Fibroblast of lung (primary cell): Measurements from ENCODE around the gene ZNF474.

Source experiments
- EZH2 ChIP-seq: IDR thresholded peaks from 2 replicates; pipeline ENCODE4 v1.5.1; 2012; ENCODE audit warnings: low read length, control low read depth, mild to moderate bottlenecking; ENCODE audit errors: missing control alignments
- TF ChIP-seq, protein P1 (sequence below), 2 donors: IDR thresholded peaks in 1 of 2; conservative IDR thresholded peaks in 1 of 2; 1 replicate in 1 of 2; 2 replicates in 1 of 2; pipeline ENCODE4 v1.5.1; 2011 to 2012; ENCODE audit warnings: low read length in 2 of 2, control low read depth in 1 of 2, inconsistent platforms in 1 of 2, low read depth in 1 of 2, mild to moderate bottlenecking in 1 of 2

DNA sequence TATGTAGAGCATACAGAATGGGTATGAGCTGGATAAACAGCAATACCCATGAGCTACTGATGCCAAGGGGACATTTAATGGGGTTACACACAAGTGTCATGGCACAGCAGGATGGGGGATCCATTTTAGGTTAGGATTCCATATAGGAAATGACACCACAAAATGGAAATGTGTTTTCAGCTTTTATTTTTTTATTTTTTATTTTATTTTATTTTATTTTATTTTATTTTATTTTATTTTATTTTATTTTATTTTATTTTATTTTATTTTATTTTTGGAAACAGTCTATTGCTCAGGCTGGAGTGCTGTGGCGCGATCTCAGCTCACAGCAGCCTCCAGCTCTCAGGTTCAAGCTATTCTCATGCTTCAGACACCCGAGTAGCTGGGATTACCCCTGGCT, 11.6 kb downstream of the ZNF474 start:
- TF ChIP-seq, protein P1, sequence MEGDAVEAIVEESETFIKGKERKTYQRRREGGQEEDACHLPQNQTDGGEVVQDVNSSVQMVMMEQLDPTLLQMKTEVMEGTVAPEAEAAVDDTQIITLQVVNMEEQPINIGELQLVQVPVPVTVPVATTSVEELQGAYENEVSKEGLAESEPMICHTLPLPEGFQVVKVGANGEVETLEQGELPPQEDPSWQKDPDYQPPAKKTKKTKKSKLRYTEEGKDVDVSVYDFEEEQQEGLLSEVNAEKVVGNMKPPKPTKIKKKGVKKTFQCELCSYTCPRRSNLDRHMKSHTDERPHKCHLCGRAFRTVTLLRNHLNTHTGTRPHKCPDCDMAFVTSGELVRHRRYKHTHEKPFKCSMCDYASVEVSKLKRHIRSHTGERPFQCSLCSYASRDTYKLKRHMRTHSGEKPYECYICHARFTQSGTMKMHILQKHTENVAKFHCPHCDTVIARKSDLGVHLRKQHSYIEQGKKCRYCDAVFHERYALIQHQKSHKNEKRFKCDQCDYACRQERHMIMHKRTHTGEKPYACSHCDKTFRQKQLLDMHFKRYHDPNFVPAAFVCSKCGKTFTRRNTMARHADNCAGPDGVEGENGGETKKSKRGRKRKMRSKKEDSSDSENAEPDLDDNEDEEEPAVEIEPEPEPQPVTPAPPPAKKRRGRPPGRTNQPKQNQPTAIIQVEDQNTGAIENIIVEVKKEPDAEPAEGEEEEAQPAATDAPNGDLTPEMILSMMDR (conservative IDR thresholded peaks at IDR 0.05 in 1 of 2, IDR thresholded peaks at IDR 0.05 in 1 of 2; ENCODE audit: low read depth in 1 of 2, low read length in 2 of 2), result no peak
- TF ChIP-seq EZH2, result no peak
